Islet of Langerhans (tissue), 1 donor: ENCODE measurements around the gene ELOVL5.
"Not testable (repeated sequence)": the region's sequence is repeated elsewhere in the genome, so short reads cannot be mapped to it uniquely, and the experiment has no call there.

Experiments used
- FAIRE-seq: peaks from one replicate; lab custom pipeline; 2011; peaks lifted over from hg19 to GRCh38; lab: Jason Lieb, UNC

ELOVL5 gene, protein sequence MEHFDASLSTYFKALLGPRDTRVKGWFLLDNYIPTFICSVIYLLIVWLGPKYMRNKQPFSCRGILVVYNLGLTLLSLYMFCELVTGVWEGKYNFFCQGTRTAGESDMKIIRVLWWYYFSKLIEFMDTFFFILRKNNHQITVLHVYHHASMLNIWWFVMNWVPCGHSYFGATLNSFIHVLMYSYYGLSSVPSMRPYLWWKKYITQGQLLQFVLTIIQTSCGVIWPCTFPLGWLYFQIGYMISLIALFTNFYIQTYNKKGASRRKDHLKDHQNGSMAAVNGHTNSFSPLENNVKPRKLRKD

DNA sequence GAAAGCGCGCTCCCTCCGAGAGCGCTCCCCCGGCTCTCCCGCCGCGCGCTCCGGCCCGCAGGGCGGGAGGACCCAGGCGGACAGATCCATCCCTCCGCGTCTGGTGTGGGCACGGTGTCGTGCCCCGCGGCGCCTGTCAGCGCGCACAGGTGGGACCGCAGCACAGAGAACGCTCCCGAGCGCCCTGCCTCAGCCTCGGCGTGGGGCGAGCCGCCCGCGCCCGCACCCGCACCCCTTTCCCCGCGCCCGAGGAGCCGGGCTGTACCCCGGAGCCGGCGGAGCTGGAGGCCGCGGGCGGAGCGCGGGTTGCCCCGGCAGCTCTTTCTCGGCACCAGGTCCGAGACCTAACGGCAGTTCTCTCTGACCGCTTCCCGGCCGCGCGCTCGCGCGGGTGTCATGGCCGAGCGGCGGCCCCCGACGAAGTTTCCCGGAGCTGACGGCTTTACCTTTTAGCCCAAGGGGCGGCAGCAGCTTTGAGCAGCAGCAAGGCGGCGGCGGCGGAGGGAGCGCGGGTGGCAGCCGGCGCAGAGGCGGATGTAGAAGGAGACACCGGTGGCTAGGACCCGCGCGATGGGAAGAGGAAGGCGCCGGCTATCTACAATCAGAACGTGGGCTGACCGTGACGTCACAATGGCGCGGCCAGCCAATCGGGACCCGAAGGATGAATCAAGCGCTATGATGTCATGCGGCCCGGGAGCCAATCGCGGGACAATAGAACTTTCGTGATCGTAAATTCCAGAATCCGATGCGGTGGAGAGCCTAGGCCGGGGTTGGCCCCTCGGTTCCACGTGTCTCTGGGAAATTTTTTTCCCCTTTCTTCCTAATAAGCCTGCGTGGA is at the start of gene ELOVL5:
Gene ELOVL5, minus strand, starts transcription at position 580 of the 838 bp plus-strand sequence. CDS start 53,251 bp downstream, outside the sequence.
- no peak for FAIRE-seq

DNA sequence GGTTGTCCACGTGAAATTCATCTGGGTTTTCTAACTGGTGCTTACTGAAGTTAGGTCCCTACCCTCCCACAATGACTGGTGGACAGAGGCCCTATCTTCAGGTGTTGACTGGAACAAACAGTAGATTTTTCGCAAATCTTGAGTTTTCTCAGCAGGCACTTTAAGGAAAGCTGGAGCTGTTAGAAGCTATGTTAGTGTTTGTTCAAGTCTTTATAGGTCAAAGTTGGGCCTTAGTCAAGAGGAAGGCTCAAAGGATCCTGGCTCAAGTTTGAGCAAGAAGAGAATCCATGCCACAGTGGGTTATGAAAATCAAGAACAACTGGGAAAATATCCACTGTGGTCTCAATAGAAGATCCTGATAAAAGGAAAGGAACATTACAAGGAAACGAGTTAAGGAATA is 48.5 kb upstream of the ELOVL5 start:
- no peak for FAIRE-seq

DNA sequence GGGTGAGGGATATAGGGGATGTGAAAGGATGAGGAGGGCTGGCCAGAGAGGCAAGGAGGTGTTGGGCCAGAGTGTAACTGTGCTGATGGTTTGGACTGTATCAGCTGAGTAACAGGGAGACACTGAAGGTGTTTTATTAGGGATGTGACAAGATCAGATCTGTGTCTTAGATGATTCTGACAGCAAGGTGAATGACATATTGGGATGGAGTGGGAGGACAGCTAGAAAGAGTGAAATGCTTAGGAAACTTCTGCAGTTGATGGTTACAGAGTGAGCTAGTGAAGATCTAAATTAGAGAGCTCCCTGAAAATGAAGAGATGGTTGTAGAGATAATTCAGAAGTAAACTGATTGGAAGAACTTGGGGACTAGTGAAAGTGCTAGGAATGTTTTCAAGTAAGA is 47.2 kb upstream of the ELOVL5 start:
- no peak for FAIRE-seq

DNA sequence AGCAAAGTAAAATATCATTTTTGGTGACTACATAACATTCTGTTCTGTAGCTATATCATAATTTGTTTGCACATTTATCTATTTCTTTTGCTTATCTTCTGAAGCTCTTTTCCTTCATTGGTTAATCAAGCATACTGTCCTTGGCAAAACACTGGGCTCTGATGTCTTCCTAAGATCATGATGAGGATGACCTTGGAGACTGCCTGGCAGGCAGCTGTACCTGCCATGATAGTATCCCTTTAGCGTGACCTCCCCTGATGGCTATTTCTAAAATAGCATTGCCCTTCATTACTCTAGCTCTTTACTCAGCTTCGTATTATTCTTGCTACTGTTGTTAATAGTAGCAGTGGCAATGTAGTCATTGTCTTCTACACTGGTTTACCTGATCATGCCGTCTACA is 46.0 kb upstream of the ELOVL5 start:
- no peak for FAIRE-seq

DNA sequence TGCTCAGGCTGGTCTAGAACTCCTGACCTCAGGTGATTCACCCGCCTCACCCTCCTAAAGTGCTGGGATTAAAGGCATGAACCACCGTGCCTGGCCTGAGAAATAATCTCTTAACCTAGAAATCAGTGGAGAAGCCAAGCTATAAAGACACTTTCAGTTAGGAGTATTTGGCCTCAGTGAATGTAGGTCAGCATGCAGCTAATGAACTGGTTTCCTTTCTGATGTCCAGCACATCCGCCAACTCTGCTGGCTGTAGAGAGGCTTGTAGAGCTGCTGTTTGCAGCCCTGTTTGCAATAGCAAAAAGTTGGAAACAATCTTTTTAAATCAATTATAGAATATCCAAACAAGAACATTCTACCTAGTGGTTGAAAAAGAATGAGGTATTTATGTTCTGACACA is 42.4 kb upstream of the ELOVL5 start:
- no peak for FAIRE-seq

DNA sequence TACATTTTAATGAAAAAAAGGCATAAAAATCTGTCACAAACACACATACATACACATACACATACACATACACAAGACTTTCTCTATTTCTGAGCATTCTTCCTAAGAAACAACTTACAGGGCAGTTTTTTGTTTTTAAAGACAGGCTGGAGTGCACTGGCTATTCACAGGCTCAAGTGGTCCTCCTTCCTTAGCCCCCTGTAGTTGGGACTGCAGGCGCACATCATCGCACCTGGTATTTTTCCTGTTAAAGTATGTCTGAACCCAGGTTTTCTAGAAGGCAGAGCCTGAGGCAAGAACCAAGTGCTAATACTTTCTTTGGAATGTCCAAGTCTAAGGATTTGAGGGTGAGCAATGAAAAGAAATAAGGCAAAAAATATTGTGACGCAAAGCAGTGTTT is 41.3 kb upstream of the ELOVL5 start:
- no peak for FAIRE-seq

DNA sequence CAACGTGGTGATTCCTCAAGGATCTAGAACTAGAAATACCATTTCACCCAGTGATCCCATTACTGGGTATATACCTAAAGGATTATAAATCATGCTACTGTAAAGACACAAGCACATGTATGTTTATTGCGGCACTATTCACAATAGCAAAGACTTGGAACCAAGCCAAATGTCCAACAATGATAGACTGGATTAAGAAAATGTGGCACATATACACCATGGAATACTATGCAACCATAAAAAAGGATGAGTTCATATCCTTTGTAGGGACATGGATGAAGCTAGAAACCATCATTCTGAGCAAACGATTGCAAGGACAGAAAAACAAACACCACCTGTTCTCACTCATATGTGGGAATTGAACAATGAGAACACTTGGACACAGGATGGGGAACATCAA is 39.9 kb upstream of the ELOVL5 start:
- not testable (repeated sequence) for FAIRE-seq

DNA sequence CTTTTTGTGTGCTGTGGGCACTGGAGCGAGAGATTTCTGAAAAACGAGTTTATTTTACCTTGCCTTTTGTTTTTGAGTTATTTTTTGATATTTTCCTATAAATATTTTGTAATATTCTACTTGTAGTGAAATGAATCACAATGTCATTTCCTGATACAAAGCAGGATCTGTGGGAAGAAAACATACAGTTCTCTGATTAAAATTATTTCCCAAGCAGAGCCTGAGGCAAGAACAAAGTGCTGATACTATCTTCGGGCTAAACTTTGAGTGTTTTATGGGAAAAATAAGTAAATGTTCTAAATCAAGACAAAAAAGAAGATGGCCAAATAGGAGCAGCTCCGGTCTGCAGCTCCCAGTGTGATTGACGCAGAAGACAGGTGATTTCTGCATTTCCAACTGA is 33.7 kb upstream of the ELOVL5 start:
- FAIRE-seq: no peak

DNA sequence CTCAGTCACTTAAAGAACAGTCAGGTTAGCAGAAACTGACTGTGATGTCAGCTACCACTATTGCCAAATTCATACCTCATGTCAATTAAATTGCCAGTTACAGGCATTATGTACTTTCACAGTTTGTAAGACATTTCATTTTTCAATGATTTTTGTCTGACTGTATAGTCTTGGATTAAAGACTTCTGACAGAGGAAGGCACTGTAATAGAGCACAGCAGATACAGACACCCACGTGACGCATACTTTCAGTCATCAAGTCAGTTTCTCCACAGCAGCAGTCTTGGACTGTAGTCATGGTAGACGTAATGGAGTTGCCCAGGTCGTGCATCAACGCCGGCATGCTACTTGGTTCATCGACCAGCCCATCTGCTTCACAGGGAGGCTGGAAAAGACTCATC is 29.5 kb upstream of the ELOVL5 start:
- FAIRE-seq: no peak

DNA sequence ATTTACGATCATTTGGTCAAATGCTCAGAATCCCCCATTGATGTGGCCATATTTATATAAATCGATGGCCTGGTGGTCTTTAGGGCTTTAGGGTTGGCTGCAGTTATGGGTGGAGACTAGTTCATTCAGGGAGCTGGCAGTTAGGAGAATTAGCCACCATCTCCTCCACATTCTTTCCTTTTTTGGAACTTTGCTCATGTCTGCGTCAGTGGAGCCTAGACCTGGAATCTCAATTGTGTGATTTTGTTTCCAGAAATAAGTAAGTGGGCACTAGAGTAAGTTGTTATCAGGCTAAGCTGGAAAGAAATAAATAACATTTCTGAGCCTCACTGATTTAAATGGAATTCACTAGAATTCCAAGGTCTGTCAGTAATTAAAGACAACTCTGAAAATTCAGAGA is 29.0 kb upstream of the ELOVL5 start:
- FAIRE-seq: no peak

DNA sequence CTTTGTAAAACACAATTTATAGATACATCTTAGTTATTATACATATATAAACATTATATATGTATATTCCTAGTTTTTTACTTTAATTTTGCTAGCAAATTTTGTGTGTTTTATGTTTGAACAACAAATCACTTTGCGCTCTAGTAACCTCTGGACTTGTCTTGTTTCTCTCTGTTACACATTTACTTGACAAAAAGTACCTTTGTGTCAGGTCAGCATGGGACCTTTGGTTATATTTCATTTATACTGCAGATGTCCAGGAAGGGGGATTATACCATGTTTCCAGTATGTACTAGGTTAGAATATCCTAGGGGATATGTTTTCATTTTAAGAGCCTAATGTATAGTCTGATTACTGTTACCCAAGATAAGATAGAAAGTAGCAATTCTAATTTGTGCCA is 28.5 kb upstream of the ELOVL5 start:
- FAIRE-seq: no peak

DNA sequence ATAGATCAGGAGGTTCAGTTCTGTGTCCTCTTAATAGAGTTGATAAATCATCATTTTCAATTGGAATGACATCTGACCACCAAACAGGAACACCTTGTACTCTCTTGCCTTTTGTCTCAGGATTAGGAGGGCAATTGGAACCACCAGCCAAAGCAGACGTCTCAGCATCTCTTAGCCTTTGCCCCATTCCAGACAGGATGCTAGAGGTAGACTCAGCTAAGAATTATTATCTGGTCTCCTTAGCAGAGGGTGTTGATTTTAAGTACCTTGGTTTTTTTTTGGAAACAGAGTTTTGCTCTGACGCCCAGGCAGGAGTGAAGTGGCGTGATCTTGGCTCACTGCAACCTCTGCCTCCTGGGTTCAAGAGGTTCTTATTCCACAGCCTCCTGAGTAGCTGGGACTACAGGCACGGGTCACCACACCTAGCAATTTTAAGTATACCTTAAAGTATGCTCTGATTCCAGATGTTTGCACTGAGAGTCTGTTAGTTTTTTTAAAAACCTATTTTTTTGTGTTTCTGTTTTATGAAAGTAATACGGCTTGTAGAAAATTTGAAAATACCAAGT is 28.0 kb upstream of the ELOVL5 start:
- FAIRE-seq: no peak

DNA sequence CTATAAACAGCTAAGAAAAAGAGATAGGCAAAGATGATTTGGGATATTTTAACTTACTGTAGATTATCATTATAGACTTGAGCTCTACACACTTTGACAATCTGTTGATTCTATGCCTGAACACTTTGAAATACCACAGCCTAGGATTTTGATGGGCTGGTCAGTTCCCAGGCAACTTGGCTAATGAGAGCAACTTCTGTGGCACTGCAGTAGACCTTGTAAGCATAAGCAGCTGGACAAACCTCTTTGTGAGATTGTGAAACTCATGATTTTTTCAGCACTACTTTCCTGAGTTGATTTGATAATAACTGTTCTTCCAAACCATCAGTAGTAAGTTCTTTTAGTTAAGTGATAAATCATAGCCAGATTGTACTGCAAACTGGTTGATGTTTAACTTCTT is 27.1 kb upstream of the ELOVL5 start:
- FAIRE-seq: no peak

DNA sequence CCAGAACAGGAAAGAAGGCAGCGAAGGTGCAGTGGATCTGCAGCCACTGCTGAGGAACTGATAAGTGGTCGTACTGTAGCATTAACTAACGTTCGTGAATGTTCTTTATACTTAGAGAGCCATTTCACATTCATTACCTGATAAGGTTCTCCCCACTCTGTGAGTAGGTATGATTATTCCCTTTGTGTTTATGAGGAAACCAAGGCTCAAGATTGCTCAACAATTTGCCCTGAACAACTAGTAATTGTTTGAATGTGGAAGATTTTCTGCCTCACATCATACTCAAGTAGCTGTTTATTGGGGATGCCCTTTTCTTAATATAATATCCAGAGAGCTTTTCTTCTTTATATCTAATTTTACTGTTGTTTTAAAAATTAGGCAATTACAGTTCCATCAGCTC is 24.9 kb upstream of the ELOVL5 start:
- FAIRE-seq: no peak

DNA sequence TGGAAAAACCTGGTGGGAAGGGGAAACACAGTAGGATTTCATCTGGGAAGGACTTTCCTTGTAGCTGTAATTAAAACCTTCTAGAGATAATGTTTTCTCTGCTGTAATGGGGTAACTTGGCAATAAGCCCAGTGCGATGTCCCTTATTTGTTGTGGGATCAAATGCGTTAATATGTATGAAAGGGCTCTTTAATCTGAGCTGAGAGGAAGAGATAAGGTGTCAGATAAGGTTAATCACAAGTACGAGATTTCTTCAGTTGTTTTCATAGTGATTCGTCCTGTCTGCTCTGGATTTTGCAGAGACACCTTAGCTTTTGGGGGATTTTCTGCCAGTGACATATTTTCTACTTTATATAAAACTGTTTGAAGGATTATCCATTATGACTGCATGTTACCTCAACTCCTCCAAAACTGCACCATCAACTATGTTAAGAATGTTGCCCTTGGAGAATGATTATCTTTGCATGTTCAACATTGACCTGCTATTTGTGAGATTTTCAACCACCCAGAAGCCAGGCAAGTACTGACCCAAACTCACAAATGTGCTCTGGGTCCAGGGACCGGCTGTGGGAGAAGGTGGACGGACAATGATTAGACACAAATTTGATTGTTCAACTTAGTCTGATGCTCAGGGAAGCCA is 21.2 kb upstream of the ELOVL5 start:
- no peak for FAIRE-seq

DNA sequence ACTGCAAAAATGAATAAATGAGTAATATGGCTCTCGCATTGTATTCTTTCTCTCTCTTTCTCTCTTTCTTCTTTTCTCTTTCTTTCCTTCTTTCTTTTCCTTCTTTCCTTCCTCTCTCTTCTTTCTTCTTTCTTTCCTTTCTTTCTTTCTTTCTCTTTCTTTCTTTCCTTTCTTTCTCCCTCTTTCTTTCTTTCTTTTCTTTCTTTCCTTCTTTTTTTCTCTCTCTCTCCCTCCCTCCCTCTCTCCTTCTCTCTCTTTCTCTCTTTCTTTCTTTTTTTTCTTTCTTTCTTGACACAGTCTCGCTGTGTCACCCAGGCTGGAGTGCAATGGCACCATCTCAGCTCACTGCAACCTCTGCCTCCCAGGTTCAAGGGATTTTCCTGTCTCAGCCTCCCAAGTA is 20.3 kb upstream of the ELOVL5 start:
- no peak for FAIRE-seq

DNA sequence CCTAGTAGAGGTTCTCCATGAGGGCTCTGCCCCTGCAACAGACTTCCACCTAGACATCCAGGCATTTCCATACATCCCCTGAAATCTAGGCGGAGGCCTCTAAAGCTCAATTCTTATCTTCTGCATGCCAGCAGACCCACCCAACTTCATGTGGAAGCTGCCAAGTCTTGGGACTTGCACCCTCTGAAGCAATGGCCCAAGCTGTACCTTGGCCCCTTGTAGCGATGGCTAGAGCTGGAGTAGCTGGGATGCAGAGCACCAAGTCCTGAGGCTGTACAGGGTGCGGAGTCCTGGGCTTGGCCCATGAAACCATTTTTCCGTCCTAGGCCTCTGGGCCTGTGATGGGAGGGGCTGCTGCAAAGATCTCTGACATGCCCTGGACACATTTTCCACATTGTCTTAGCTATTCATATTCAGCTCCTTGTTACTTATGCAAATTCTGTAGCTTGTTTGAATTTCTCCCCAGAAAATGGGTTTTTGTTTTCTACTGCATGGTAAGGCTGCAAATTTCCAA is 17.4 kb upstream of the ELOVL5 start:
- no peak for FAIRE-seq

DNA sequence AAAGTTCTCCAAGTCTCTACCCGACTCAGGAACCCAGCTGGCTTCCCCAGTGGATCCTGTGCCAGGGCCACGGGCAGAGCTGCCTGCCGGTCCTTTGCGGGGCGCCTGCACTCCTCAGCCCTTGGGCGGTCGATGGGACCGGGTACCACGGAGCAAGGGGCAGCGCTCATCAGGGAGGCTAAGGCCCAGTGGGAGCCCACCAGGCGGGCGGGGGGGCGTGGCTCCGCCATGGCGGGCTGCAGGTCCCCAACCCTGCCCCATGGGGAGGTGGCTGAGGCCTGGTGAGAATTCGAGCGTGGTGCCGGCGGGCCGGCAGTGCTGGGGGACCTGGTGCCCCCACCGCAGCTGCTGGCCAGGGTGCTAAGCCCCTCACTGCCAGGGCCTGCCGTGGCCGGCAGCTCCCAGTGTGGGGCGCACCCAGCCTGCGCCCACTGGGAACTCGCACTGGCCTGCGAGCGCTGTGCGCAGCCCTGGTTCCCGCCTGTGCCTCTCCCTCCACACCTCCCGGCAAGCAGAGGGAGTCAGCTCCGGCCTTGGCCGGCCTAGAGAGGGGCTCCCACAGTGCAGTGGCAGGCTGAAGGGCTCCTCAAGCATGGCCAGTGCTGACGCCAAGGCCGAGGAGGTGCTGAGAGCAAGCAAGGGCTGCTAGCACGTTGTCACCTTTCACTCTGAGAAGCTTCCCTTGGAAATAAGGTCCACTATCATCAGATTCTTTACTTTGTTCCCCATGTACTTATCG is 14.8 kb upstream of the ELOVL5 start:
- no peak for FAIRE-seq

DNA sequence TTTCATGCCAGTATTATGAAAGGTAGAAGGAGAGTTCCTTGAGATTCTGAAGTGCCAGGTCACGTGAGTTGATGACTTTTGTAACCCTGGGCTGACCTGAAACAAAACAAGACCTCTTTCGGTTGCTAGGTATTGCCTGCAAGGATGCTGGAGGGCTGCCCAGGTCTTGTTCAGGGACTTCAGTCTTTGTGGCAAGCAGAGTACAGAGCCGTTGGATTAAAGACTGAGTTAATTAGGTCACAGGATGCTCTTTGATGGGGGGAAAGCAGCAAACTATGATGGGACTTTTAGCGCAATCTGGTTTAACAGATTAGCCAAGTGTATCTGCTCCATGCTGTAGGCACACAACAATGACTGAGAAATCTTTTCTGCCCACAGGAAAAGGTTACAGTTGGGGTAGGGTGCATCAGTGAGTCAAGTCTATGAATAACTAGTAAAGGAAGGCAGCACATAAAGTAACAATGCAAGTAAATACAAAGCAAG is 12.8 kb upstream of the ELOVL5 start:
- FAIRE-seq: no peak

DNA sequence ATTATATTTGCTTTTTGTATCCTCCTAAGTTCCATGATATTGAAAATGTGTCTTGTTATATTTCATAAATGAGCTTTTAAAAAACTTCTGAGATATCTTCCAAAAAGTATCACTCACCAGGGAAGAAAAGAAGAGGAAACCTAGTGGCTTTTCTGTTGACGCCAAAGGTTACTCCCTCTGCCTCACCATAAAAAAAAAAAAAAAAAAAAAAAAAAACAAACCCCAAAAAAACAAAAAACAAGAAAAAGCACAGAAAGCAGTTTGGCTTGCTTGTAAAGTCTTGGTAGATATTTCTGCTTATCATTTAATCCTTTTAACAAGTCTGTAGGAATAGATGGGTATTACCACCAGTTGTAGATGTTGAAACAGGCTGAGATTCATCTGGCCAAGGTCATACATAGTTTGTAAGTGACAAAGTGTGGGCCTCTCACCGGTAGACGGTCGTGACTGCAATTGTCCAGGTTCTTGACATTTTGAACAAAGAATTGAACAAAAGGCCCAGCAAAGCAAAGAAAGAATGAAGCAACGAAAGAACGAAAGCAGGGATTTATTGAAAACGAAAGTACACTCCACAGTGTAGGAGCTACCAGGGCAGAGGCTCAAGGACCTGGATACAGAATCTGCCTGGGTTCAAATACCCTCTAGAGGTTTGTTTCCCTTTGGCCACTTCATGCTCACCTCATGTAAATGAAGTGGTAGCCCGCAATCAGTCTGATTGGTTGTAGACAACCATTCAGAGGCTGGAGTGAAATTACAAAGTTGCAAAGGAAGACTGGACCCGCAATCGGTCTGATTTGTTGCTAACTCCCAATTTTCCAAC is 11.6 kb upstream of the ELOVL5 start:
- no peak for FAIRE-seq

DNA sequence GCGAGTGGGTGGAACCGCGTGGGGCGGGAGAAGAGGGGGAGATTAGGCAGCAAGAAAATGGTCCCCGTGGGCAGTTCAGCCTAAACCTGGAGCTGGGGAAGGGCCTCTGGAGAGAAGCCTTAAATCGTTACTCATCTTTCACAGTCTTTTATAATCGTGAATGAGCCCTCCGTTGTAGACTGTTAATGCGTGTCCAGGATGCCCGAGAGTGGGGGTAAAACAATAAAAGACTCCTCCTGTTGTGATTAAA is 11.0 kb upstream of the ELOVL5 start:
- FAIRE-seq: no peak
